HEK293 (cell line): ENCODE measurements around the gene DLEC1.
A peak's percentile ranks its signal among the peaks of the same experiment; 100 is the strongest.

ENCODE experiments used
- CTCF ChIA-PET: fragments of 350-600 bp; formaldehyde crosslinking; extraction: SDS; loops from one replicate; lab custom pipeline; 2021; ENCODE audit warnings: antibody characterized with exemption; lab: Yijun Ruan, JAX
- POLR2A ChIA-PET: fragments of 300-600 bp; formaldehyde crosslinking; extraction: SDS; loops from one replicate; lab custom pipeline; 2020; ENCODE audit warnings: antibody characterized with exemption, inconsistent platforms; lab: Yijun Ruan, JAX
- H3K27ac ChIP-seq: fragments of 200-500 bp; sonication (Bioruptor generic); 2 replicates; pipeline ENCODE4 v1.5.1; 2014; ENCODE audit warnings: low read depth, low read length, control low read depth, inconsistent platforms; ENCODE audit errors: extremely low read depth
- H3K36me3 ChIP-seq, 2 experiments: fragments of 200-500 bp in 1 of 2; sonication (Bioruptor generic) in 1 of 2; 1 replicate in 1 of 2; 2 replicates in 1 of 2; pipeline ENCODE4 v1.5.1; 2014 to 2017; ENCODE audit warnings: inconsistent platforms in 2 of 2, low read length in 2 of 2; ENCODE audit not compliant: control insufficient read depth in 2 of 2, insufficient read depth in 1 of 2
- H3K4me1 ChIP-seq: fragments of 200-500 bp; sonication (Bioruptor generic); 2 replicates; pipeline ENCODE4 v1.5.1; 2014; ENCODE audit warnings: mild to moderate bottlenecking, low read length, inconsistent platforms; ENCODE audit not compliant: control insufficient read depth, insufficient read depth
- H3K4me3 ChIP-seq: 2 replicates; pipeline ENCODE4 v1.5.1; 2011; ENCODE audit warnings: low read depth, mild to moderate bottlenecking, control low read depth, low read length, moderate library complexity
- H3K9me3 ChIP-seq: fragments of 200-500 bp; sonication (Bioruptor generic); 2 replicates; pipeline ENCODE4 v1.5.1; 2014; ENCODE audit warnings: low read depth, low read length, inconsistent platforms; ENCODE audit not compliant: control insufficient read depth, insufficient read depth
- ELK4 ChIP-seq: IDR thresholded peaks from 2 replicates; pipeline ENCODE4 v1.6.1; 2011; ENCODE audit warnings: mild to moderate bottlenecking, low read depth, low read length, borderline replicate concordance
- HOXD13 ChIP-seq: sonication (generic); formaldehyde crosslinking; IDR thresholded peaks from 2 replicates; pipeline ENCODE4 v1.8.0; 2022; ENCODE audit warnings: missing genetic modification reagents, borderline replicate concordance
- KLF1 ChIP-seq: fragments of 450-650 bp; formaldehyde crosslinking; IDR thresholded peaks from 2 replicates; pipeline ENCODE4 v1.5.1; 2016; ENCODE audit warnings: missing biosample characterization, missing genetic modification characterization
- PRDM1 ChIP-seq: fragments of 450-650 bp; formaldehyde crosslinking; IDR thresholded peaks from 2 replicates; pipeline ENCODE4; 2016; ENCODE audit warnings: missing biosample characterization, missing genetic modification characterization
- RBAK ChIP-seq: fragments of 450-650 bp; formaldehyde crosslinking; IDR thresholded peaks from 2 replicates; pipeline ENCODE4 v1.5.1; 2016; ENCODE audit warnings: missing biosample characterization, missing genetic modification characterization
- SP3 ChIP-seq: fragments of 450-650 bp; formaldehyde crosslinking; IDR thresholded peaks from 2 replicates; pipeline ENCODE4 v1.5.1; 2016; ENCODE audit warnings: missing biosample characterization, missing genetic modification characterization
- ZEB2 ChIP-seq: fragments of 450-650 bp; formaldehyde crosslinking; IDR thresholded peaks from 2 replicates; pipeline ENCODE4 v1.5.1; 2016; ENCODE audit warnings: missing biosample characterization, missing genetic modification characterization
- ZIC2 ChIP-seq: fragments of 450-650 bp; formaldehyde crosslinking; IDR thresholded peaks from 2 replicates; pipeline ENCODE4 v1.5.1; 2016; ENCODE audit warnings: missing biosample characterization, missing genetic modification characterization
- ZNF121 ChIP-seq: fragments of 450-650 bp; formaldehyde crosslinking; IDR thresholded peaks from 2 replicates; pipeline ENCODE4 v1.5.1; 2016; ENCODE audit warnings: missing biosample characterization, missing genetic modification characterization
- ZNF146 ChIP-seq: fragments of 450-650 bp; formaldehyde crosslinking; IDR thresholded peaks from 2 replicates; pipeline ENCODE4 v1.5.1; 2016; ENCODE audit warnings: missing biosample characterization, missing genetic modification characterization
- ZNF18 ChIP-seq: fragments of 450-650 bp; formaldehyde crosslinking; IDR thresholded peaks from 2 replicates; pipeline ENCODE4 v1.5.1; 2016; ENCODE audit warnings: missing biosample characterization, missing genetic modification characterization
- ZNF202 ChIP-seq: fragments of 450-650 bp; formaldehyde crosslinking; IDR thresholded peaks from 2 replicates; pipeline ENCODE4 v1.5.1; 2016; ENCODE audit warnings: missing biosample characterization, missing genetic modification characterization, borderline replicate concordance
- ZNF350 ChIP-seq: fragments of 450-650 bp; formaldehyde crosslinking; IDR thresholded peaks from 2 replicates; pipeline ENCODE4 v1.5.0; 2017; ENCODE audit warnings: missing biosample characterization, mild to moderate bottlenecking, missing genetic modification characterization
- ZNF423 ChIP-seq: fragments of 450-650 bp; formaldehyde crosslinking; IDR thresholded peaks from 2 replicates; pipeline ENCODE4 v1.5.1; 2016; ENCODE audit warnings: missing biosample characterization, missing genetic modification characterization
- ZNF449 ChIP-seq: fragments of 450-650 bp; formaldehyde crosslinking; IDR thresholded peaks from 2 replicates; pipeline ENCODE4 v1.5.1; 2017; ENCODE audit warnings: missing biosample characterization, mild to moderate bottlenecking, missing genetic modification characterization, moderate library complexity
- ZNF510 ChIP-seq: fragments of 450-650 bp; formaldehyde crosslinking; IDR thresholded peaks from 2 replicates; pipeline ENCODE4 v1.5.1; 2018; ENCODE audit warnings: mild to moderate bottlenecking, missing genetic modification characterization, missing biosample characterization; ENCODE audit not compliant: insufficient replicate concordance
- ZNF521 ChIP-seq: fragments of 450-650 bp; formaldehyde crosslinking; IDR thresholded peaks from 2 replicates; pipeline ENCODE4 v1.5.1; 2017; ENCODE audit warnings: missing biosample characterization, mild to moderate bottlenecking, missing genetic modification characterization
- ZNF555 ChIP-seq: fragments of 450-650 bp; formaldehyde crosslinking; conservative IDR thresholded peaks from 2 replicates; pipeline ENCODE4 v1.5.1; 2017; ENCODE audit warnings: missing biosample characterization, mild to moderate bottlenecking, missing genetic modification characterization, inconsistent platforms
- ZNF621 ChIP-seq: fragments of 450-650 bp; formaldehyde crosslinking; IDR thresholded peaks from 2 replicates; pipeline ENCODE4 v1.5.1; 2017; ENCODE audit warnings: missing biosample characterization, missing genetic modification characterization
- ZNF626 ChIP-seq: fragments of 450-650 bp; sonication (Bioruptor Pico); formaldehyde crosslinking; IDR thresholded peaks from 2 replicates; pipeline ENCODE4 v1.5.1; 2018; ENCODE audit warnings: missing biosample characterization, missing genetic modification characterization, inconsistent platforms
- ZNF654 ChIP-seq: fragments of 450-650 bp; formaldehyde crosslinking; IDR thresholded peaks from 2 replicates; pipeline ENCODE4 v1.5.1; 2016; ENCODE audit warnings: low read depth, missing biosample characterization, missing genetic modification characterization
- ZNF664 ChIP-seq: fragments of 450-650 bp; formaldehyde crosslinking; IDR thresholded peaks from 2 replicates; pipeline ENCODE4 v1.5.1; 2016; ENCODE audit warnings: missing biosample characterization, missing genetic modification characterization
- ZXDB ChIP-seq: fragments of 450-650 bp; formaldehyde crosslinking; IDR thresholded peaks from 2 replicates; pipeline ENCODE4 v1.5.1; 2016; ENCODE audit warnings: missing biosample characterization, missing genetic modification characterization

Gene DLEC1

GRCh38 chr3:37996785-37997301, 42.2 kb upstream of the DLEC1 start (continued):
- TF ChIP-seq ELK4 (no peak), ZNF654 (tag by site-specific recombination) (peak; percentile 29; the same call in 1 of the 2 replicates), ZNF626 (tag by site-specific recombination) (no peak), ZNF510 (tag by site-specific recombination) (no peak), ZNF202 (tag by site-specific recombination) (no peak), RBAK (no peak), ZNF664 (no peak), PRDM1 (no peak), ZNF350 (no peak), ZNF146 (tag by site-specific recombination) (no peak), ZNF449 (tag by site-specific recombination) (no peak), ZNF423 (tag by site-specific recombination) (no peak), ZXDB (no peak), ZNF621 (no peak)

DNA sequence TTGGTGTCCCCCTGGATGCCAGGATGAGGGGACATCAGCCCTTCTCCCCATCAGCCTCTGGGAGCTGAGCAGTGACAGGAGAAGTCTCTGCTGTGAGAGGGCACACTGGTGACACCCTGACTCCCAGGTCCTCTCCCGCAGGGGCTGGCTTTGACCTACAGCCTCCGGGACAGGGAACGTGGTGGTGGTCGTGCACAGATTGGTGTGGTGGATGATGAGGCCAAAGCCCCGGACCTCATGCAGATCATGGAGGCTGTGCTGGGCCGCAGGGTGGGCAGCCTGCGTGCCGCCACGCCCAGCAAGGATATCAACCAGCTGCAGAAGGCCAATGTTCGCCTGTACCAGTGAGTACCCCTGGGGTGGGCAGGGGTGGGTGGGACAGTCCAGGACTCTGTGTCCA, 41.7 kb upstream of the DLEC1 start:
- ChIA-PET CTCF (interaction anchor here (0.6 to 1.7 kb wide), 17 partner anchors 11 to 156 kb away, joined by 3 to 16 read pairs (median 4); no protein-coding TSS in a partner anchor), POLR2A (interaction anchor here (0.6 to 1.0 kb wide), 2 partner anchors 22 to 226 kb away, joined by 3 read pairs; no protein-coding TSS in a partner anchor)
- no peak overlapping the region for H3K27ac ChIP-seq
- H3K36me3 ChIP-seq, result peaks cover 0 to 9% of the 10 kb centered on the region in 2 experiments; a peak in 1 of 3 replicates
- no peaks in the 10 kb centered on the region for H3K4me1 ChIP-seq
- TF ChIP-seq SP3 (tag by site-specific recombination), result no peak
- TF ChIP-seq ZNF555 (tag by site-specific recombination), result no peak
- TF ChIP-seq ZNF121 (tag by site-specific recombination), result no peak
- TF ChIP-seq KLF1 (tag by site-specific recombination), result no peak
- TF ChIP-seq ZNF521 (tag by site-specific recombination), result no peak
- TF ChIP-seq HOXD13 (CRISPR knock-in tag), result no peak
- no peak for TF ChIP-seq ZEB2 (tag by site-specific recombination)
- TF ChIP-seq ZIC2, result no peak
- no peak for TF ChIP-seq ZNF18
- no peaks in the 10 kb centered on the region for H3K9me3 ChIP-seq
- no peak overlapping the region for H3K4me3 ChIP-seq
